Measurements from ENCODE around the gene PTBP2.

The PTBP2 gene

GRCh38 chr1:96792220-96792619 is 70.6 kb downstream of the PTBP2 start:
- TF ChIP-seq FOXP2 (optimal IDR thresholded peaks at IDR 0.05; ENCODE audit: borderline replicate concordance, extremely low read depth, extremely low read length, insufficient read depth) (no peak), SIN3A (IDR thresholded peaks at IDR 0.05; ENCODE audit: borderline replicate concordance, insufficient read depth, low read length) (no peak), TAF1 (IDR thresholded peaks at IDR 0.05; ENCODE audit: borderline replicate concordance, insufficient read depth, low read length) (no peak), POLR2AphosphoS5 (IDR thresholded peaks at IDR 0.05; ENCODE audit: low read depth, low read length) (no peak)
- TF ChIP-seq, protein P1, sequence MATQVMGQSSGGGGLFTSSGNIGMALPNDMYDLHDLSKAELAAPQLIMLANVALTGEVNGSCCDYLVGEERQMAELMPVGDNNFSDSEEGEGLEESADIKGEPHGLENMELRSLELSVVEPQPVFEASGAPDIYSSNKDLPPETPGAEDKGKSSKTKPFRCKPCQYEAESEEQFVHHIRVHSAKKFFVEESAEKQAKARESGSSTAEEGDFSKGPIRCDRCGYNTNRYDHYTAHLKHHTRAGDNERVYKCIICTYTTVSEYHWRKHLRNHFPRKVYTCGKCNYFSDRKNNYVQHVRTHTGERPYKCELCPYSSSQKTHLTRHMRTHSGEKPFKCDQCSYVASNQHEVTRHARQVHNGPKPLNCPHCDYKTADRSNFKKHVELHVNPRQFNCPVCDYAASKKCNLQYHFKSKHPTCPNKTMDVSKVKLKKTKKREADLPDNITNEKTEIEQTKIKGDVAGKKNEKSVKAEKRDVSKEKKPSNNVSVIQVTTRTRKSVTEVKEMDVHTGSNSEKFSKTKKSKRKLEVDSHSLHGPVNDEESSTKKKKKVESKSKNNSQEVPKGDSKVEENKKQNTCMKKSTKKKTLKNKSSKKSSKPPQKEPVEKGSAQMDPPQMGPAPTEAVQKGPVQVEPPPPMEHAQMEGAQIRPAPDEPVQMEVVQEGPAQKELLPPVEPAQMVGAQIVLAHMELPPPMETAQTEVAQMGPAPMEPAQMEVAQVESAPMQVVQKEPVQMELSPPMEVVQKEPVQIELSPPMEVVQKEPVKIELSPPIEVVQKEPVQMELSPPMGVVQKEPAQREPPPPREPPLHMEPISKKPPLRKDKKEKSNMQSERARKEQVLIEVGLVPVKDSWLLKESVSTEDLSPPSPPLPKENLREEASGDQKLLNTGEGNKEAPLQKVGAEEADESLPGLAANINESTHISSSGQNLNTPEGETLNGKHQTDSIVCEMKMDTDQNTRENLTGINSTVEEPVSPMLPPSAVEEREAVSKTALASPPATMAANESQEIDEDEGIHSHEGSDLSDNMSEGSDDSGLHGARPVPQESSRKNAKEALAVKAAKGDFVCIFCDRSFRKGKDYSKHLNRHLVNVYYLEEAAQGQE (IDR thresholded peaks at IDR 0.05; ENCODE audit: insufficient read depth in 1 of 2, low read depth in 2 of 2, low read length in 2 of 2) = no peak

DNA sequence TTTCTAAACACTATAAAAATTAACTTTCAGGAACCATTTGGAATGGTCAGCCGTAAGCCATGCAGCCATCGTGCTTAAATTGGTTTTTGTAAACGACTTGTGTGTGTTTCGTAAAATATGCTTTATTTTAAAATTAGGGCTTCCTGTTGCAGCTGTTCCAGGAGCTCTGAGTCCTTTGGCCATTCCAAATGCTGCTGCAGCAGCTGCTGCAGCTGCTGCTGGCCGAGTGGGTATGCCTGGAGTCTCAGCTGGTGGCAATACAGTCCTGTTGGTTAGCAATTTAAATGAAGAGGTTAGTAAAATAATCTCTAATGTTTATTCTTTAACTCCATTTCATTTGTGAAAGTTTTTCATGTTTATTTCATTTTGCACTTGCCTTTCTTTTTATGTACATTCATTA is 83.1 kb downstream of the PTBP2 start:
- TF ChIP-seq SIN3A (IDR thresholded peaks at IDR 0.05; ENCODE audit: borderline replicate concordance, insufficient read depth, low read length) (no peak), FOXP2 (optimal IDR thresholded peaks at IDR 0.05; ENCODE audit: borderline replicate concordance, extremely low read depth, extremely low read length, insufficient read depth) (no peak)

- TF ChIP-seq, protein P1 (IDR thresholded peaks at IDR 0.05; ENCODE audit: insufficient read depth in 1 of 2, low read depth in 2 of 2, low read length in 2 of 2) = no peak
- TF ChIP-seq TAF1 (IDR thresholded peaks at IDR 0.05; ENCODE audit: borderline replicate concordance, insufficient read depth, low read length) (no peak), SIN3A (IDR thresholded peaks at IDR 0.05; ENCODE audit: borderline replicate concordance, insufficient read depth, low read length) (no peak), POLR2AphosphoS5 (IDR thresholded peaks at IDR 0.05; ENCODE audit: low read depth, low read length) (no peak), FOXP2 (optimal IDR thresholded peaks at IDR 0.05; ENCODE audit: borderline replicate concordance, extremely low read depth, extremely low read length, insufficient read depth) (no peak)
These were observed 86.6 kb downstream of the PTBP2 start for GRCh38 chr1:96808191-96808590.

DNA sequence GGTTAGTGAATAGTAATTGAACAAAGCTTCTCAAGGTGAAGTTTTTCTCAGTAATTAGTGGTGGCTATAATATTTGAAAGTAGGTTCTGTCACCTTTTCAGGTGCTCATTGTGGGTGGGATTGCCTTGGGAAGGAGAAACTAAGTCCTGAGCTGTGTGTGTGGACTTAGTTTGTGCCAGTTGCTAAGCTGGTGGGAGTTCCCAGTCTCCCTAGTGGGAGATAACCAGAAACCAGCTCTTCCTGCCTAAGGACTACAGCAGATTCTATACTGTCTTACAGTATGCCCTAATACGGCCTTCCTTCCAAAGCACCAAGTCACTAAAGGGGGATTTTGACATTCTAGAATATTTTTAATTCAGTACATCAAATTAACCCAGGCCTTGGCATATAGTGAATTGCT is 94.3 kb downstream of the PTBP2 start:
- TF ChIP-seq FOXP2 (optimal IDR thresholded peaks at IDR 0.05; ENCODE audit: borderline replicate concordance, extremely low read depth, extremely low read length, insufficient read depth) = no peak
- TF ChIP-seq POLR2AphosphoS5 (IDR thresholded peaks at IDR 0.05; ENCODE audit: low read depth, low read length) = no peak
- TF ChIP-seq SIN3A (IDR thresholded peaks at IDR 0.05; ENCODE audit: borderline replicate concordance, insufficient read depth, low read length) = no peak
- no peak for TF ChIP-seq TAF1 (IDR thresholded peaks at IDR 0.05; ENCODE audit: borderline replicate concordance, insufficient read depth, low read length)
- TF ChIP-seq, protein P1 (IDR thresholded peaks at IDR 0.05; ENCODE audit: insufficient read depth in 1 of 2, low read depth in 2 of 2, low read length in 2 of 2) = no peak

GRCh38 chr1:96820107-96820506 is 98.5 kb downstream of the PTBP2 start:
- TF ChIP-seq FOXP2 (optimal IDR thresholded peaks at IDR 0.05; ENCODE audit: borderline replicate concordance, extremely low read depth, extremely low read length, insufficient read depth) (no peak), SIN3A (IDR thresholded peaks at IDR 0.05; ENCODE audit: borderline replicate concordance, insufficient read depth, low read length) (no peak), TAF1 (IDR thresholded peaks at IDR 0.05; ENCODE audit: borderline replicate concordance, insufficient read depth, low read length) (no peak), POLR2AphosphoS5 (IDR thresholded peaks at IDR 0.05; ENCODE audit: low read depth, low read length) (no peak)
- TF ChIP-seq, protein P1 (IDR thresholded peaks at IDR 0.05; ENCODE audit: insufficient read depth in 1 of 2, low read depth in 2 of 2, low read length in 2 of 2) = no peak
